GM23338 (cell line): Measurements from ENCODE around the gene TXNDC17.

ENCODE experiments used
- CREB1 ChIP-seq: fragments of 250-450 bp; sonication (Bioruptor Pico); IDR thresholded peaks from 2 replicates; pipeline ENCODE4 v1.5.0; 2020; ENCODE audit warnings: low read depth, mild to moderate bottlenecking, moderate library complexity
- EZH2phosphoT487 ChIP-seq: fragments of 200-600 bp; sonication (generic); IDR thresholded peaks from one replicate; pipeline ENCODE4 v1.8.1; 2018; ENCODE audit warnings: antibody characterized with exemption; ENCODE audit not compliant: unreplicated experiment
- POLR2AphosphoS5 ChIP-seq: IDR thresholded peaks from 2 replicates; pipeline ENCODE4 v1.6.1; 2016; ENCODE audit warnings: antibody characterized with exemption, low read depth
- REST ChIP-seq: IDR thresholded peaks from one replicate; pipeline ENCODE4 v1.6.1; 2018; ENCODE audit warnings: antibody characterized with exemption; ENCODE audit not compliant: unreplicated experiment
- ZNF331 ChIP-seq: fragments of 250-450 bp; sonication (Bioruptor Pico); IDR thresholded peaks from 2 replicates; pipeline ENCODE4 v1.5.0; 2020; ENCODE audit warnings: low read depth, mild to moderate bottlenecking, moderate library complexity
- TF ChIP-seq, protein P1 (sequence below), 2 experiments: fragments of 200-600 bp in 1 of 2; sonication (generic) in 1 of 2; conservative IDR thresholded peaks; 2 replicates each; pipeline versions ENCODE4 v1.5.1 to v1.6.1; 2016 to 2017; ENCODE audit warnings: antibody characterized with exemption in 2 of 2, low read depth in 2 of 2, mild to moderate bottlenecking in 2 of 2, moderate library complexity in 1 of 2

- TF ChIP-seq, protein P1, sequence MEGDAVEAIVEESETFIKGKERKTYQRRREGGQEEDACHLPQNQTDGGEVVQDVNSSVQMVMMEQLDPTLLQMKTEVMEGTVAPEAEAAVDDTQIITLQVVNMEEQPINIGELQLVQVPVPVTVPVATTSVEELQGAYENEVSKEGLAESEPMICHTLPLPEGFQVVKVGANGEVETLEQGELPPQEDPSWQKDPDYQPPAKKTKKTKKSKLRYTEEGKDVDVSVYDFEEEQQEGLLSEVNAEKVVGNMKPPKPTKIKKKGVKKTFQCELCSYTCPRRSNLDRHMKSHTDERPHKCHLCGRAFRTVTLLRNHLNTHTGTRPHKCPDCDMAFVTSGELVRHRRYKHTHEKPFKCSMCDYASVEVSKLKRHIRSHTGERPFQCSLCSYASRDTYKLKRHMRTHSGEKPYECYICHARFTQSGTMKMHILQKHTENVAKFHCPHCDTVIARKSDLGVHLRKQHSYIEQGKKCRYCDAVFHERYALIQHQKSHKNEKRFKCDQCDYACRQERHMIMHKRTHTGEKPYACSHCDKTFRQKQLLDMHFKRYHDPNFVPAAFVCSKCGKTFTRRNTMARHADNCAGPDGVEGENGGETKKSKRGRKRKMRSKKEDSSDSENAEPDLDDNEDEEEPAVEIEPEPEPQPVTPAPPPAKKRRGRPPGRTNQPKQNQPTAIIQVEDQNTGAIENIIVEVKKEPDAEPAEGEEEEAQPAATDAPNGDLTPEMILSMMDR (conservative IDR thresholded peaks at IDR 0.05; ENCODE audit: low read depth in 2 of 2) = no peak
- no peak for TF ChIP-seq POLR2AphosphoS5
- TF ChIP-seq REST = no peak
- TF ChIP-seq CREB1 = no peak
- TF ChIP-seq EZH2phosphoT487 = no peak
- no peak for TF ChIP-seq ZNF331
These were observed 43.1 kb upstream of the TXNDC17 start for GRCh38 chr17:6597727-6598126.
